Thyroid gland (tissue), 4 donors: ENCODE data around the gene SEMA4C.

Source experiments
- POLR2A ChIP-seq, 2 donors: fragments of 450-650 bp; IDR thresholded peaks; one replicate each; pipeline ENCODE4 v1.6.1; 2017; ENCODE audit warnings: antibody characterized with exemption in 2 of 2, mild to moderate bottlenecking in 2 of 2, moderate library complexity in 1 of 2
- TF ChIP-seq, protein P1 (sequence below), 6 experiments: fragments of 200-600 bp in 3 of 6; fragments of 450-650 bp in 3 of 6; sonication (generic) in 3 of 6; IDR thresholded peaks; one replicate each; pipeline ENCODE4 v1.5.1; 2016 to 2019; ENCODE audit warnings: antibody characterized with exemption in 6 of 6, mild to moderate bottlenecking in 2 of 6, inconsistent platforms in 1 of 6, moderate library complexity in 1 of 6

DNA sequence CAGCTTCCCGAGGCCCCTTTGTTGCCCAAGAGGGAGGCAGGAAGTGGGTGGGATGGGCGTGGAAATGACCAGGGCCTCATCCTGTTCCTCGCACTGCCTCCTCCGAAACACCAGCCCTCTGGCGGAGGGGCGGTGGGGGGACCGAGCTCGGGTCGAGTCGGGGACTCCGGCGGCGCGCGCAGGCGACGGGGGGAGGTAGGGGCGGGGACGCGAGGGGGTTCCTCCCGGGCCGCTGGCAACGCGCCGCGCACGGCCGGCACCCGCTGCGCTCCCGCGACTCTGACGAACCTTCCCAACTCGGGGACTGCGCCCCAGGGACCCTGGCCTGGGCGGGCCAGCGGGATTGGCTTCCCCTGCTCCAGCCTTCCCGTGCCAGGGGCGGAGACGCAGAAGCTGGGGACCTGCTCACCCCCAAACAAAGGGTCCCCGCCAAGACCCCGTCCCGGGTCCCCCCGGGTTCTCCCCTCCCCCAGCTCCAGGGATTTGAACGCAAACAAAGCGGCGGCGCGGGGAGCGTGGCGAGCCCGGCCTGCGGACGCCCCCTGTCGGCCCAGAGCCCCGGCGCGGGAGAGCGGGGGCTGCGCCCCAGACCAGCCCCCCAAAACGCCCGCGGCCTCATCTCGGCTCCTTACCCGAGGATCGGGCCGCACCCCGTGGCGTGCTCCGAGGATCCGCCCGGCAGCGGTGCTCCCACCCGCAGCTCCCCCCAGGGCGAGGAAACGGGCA, 1.2 kb downstream of the SEMA4C start:
- TF ChIP-seq, protein P1, sequence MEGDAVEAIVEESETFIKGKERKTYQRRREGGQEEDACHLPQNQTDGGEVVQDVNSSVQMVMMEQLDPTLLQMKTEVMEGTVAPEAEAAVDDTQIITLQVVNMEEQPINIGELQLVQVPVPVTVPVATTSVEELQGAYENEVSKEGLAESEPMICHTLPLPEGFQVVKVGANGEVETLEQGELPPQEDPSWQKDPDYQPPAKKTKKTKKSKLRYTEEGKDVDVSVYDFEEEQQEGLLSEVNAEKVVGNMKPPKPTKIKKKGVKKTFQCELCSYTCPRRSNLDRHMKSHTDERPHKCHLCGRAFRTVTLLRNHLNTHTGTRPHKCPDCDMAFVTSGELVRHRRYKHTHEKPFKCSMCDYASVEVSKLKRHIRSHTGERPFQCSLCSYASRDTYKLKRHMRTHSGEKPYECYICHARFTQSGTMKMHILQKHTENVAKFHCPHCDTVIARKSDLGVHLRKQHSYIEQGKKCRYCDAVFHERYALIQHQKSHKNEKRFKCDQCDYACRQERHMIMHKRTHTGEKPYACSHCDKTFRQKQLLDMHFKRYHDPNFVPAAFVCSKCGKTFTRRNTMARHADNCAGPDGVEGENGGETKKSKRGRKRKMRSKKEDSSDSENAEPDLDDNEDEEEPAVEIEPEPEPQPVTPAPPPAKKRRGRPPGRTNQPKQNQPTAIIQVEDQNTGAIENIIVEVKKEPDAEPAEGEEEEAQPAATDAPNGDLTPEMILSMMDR (IDR thresholded peaks at IDR 0.05) = peak in 5 of 6 experiments; percentile 31 to 63 (median 45)
- peak in 1 of 2 donors; percentile 52 for TF ChIP-seq POLR2A (IDR thresholded peaks at IDR 0.05)
